GM23248 (cell line): ENCODE results near the gene QPRT. TPM values are rescaled to one million over a fixed set of nuclear protein-coding genes. Genes with fewer than 3 reads are reported as not detected.

Source experiments
- DNase-seq: peaks from one replicate; pipeline ENCODE4 v3.0.0-alpha.2; 2015
- H2AFZ ChIP-seq: fragments of 200-600 bp; sonication (generic); 2 replicates; pipeline ENCODE4 v1.6.1; 2016; ENCODE audit warnings: antibody characterized with exemption
- H3F3A ChIP-seq: fragments of 200-600 bp; sonication (generic); 2 replicates; pipeline ENCODE4 v1.6.1; 2016; ENCODE audit warnings: mild to moderate bottlenecking, antibody characterized with exemption, mixed run types; ENCODE audit not compliant: insufficient read depth
- H3K27ac ChIP-seq: fragments of 200-600 bp; sonication (generic); 2 replicates; pipeline ENCODE4 v1.5.1; 2016; ENCODE audit warnings: mild to moderate bottlenecking
- H3K27me3 ChIP-seq: fragments of 200-600 bp; sonication (generic); replicated peaks from 2 replicates; pipeline ENCODE4 v1.6.1; 2016; ENCODE audit warnings: mild to moderate bottlenecking; ENCODE audit not compliant: insufficient read depth
- H3K36me3 ChIP-seq: fragments of 200-600 bp; sonication (generic); 2 replicates; pipeline ENCODE4 v1.6.1; 2016; ENCODE audit warnings: low read depth, mild to moderate bottlenecking
- H3K4me1 ChIP-seq: fragments of 200-600 bp; sonication (generic); 2 replicates; pipeline ENCODE4 v1.6.1; 2016; ENCODE audit warnings: mild to moderate bottlenecking; ENCODE audit not compliant: insufficient read depth
- H3K4me2 ChIP-seq: fragments of 200-600 bp; sonication (generic); one replicate; pipeline ENCODE4 v1.6.1; 2016; ENCODE audit warnings: mild to moderate bottlenecking; ENCODE audit not compliant: unreplicated experiment
- H3K4me3 ChIP-seq: fragments of 200-600 bp; sonication (generic); 2 replicates; pipeline ENCODE4 v1.5.1; 2016; ENCODE audit warnings: mild to moderate bottlenecking
- H3K79me2 ChIP-seq: fragments of 200-600 bp; sonication (generic); 2 replicates; pipeline ENCODE4 v1.6.1; 2016; ENCODE audit warnings: mild to moderate bottlenecking; ENCODE audit not compliant: insufficient read depth
- H3K9ac ChIP-seq: fragments of 200-600 bp; sonication (generic); 2 replicates; pipeline ENCODE4 v1.6.1; 2016; ENCODE audit warnings: mild to moderate bottlenecking
- H3K9me2 ChIP-seq: fragments of 200-600 bp; sonication (generic); 2 replicates; pipeline ENCODE4 v1.6.1; 2016; ENCODE audit warnings: mixed run types, mild to moderate bottlenecking, moderate library complexity; ENCODE audit not compliant: insufficient read depth
- H3K9me3 ChIP-seq: fragments of 200-600 bp; sonication (generic); one replicate; pipeline ENCODE4 v1.6.1; 2017; ENCODE audit warnings: low read depth
- H4K20me1 ChIP-seq: fragments of 200-600 bp; sonication (generic); 2 replicates; pipeline ENCODE4 v1.6.0; 2016; ENCODE audit not compliant: insufficient read depth
- EZH2 ChIP-seq: fragments of 200-600 bp; sonication (generic); IDR thresholded peaks from 2 replicates; pipeline ENCODE4 v1.6.1; 2018; ENCODE audit warnings: antibody characterized with exemption, mild to moderate bottlenecking; ENCODE audit not compliant: insufficient read depth, poor library complexity, severe bottlenecking
- EZH2phosphoT487 ChIP-seq: fragments of 200-600 bp; sonication (generic); IDR thresholded peaks from 2 replicates; pipeline ENCODE4 v1.6.1; 2018; ENCODE audit warnings: antibody characterized with exemption, moderate library complexity, mild to moderate bottlenecking, low read depth; ENCODE audit not compliant: insufficient read depth
- WGBS, 2 experiments: methylation state at CpG; one replicate each; pipeline ENCODE4 v1.1.6; 2015 to 2017; ENCODE audit warnings: low lambda C conversion rate in 2 of 2, low coverage in 1 of 2; ENCODE audit errors: missing lambda C conversion rate in 2 of 2; 5-methylcytosine and 5-hydroxymethylcytosine counted together
- in situ Hi-C: fragments of 300-500 bp; cut with MboI; formaldehyde crosslinking; loops from 2 replicates; pipeline ENCODE4 v1.15.0; 2020
- polyA plus RNA-seq: library from polyadenylated mRNA; unstranded; fragments of >200 nt; fragmentation: Nextera tagmentation; extraction: Ambion mirVana; gene quantifications from 2 replicates; pipeline ENCODE4 v1.2.1, GENCODE V29; 2016
- total RNA-seq: library from RNA; depleted of rRNA; stranded (reverse); fragments of >200 nt; shearing (Covaris generic); gene quantifications from 2 replicates; pipeline ENCODE4 v1.2.3, GENCODE V29; 2014

QPRT gene
- total and polyA plus RNA-seq, 2 experiments from 2014 or later, result 0.32 to 0.85 TPM

DNA sequence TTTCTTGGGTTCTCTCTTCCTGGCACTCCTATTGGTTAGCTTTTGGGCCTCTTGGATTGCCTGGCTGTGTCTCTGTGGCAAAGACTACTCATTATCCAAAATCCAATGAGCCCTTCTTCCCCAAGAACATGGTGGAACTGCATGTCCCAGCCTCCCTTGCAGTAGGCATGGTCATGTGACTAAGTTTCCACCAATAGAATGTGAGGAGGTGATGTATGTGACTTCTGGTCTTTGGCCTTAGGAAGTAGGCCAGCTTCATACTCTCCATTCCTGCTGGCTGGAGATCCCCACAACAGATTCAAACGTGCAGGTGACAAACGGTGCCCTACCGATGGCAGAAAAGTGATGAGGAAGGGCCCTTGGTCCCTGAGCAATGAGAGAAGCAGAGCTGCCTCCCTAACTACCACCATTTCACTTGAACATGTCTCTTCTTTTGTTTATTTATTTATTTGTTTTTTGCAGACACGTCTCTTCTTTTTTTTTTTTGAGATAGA is 33.2 kb upstream of the QPRT start:
- no peak overlapping the region; the same call in 1 of the 2 replicates for H2AFZ ChIP-seq
- 51 to 61% methylated on average over 4 of the region's 4 CpGs for WGBS, 2 experiments
- TF ChIP-seq EZH2 (no peak), EZH2phosphoT487 (no peak)
- H3K9me2 ChIP-seq, result no peaks in the 10 kb centered on the region
- no peaks in the 10 kb centered on the region for H3K4me1 ChIP-seq
- H3K36me3 ChIP-seq, result no peaks in the 10 kb centered on the region
- no peaks in the 10 kb centered on the region for H4K20me1 ChIP-seq
- DNase-seq, result no peak
- no peaks in the 10 kb centered on the region for H3K9me3 ChIP-seq
- no peak overlapping the region for H3K4me2 ChIP-seq
- H3K27me3 ChIP-seq, result no peaks in the 10 kb centered on the region
- no peaks in the 10 kb centered on the region for H3F3A ChIP-seq
- H3K27ac ChIP-seq, result no peak overlapping the region
- no peak overlapping the region for H3K9ac ChIP-seq
- H3K4me3 ChIP-seq, result no peak overlapping the region
- in situ Hi-C loops, result no loop called here
- no peaks in the 10 kb centered on the region for H3K79me2 ChIP-seq

- TF ChIP-seq EZH2 (no peak), EZH2phosphoT487 (no peak)
- Histone ChIP-seq H3K9ac (no peak overlapping the region), H3K9me2 (no peaks in the 10 kb centered on the region), H3K27me3 (no peaks in the 10 kb centered on the region), H3K36me3 (no peaks in the 10 kb centered on the region), H4K20me1 (no peaks in the 10 kb centered on the region), H3K27ac (no peak overlapping the region), H3K9me3 (no peaks in the 10 kb centered on the region), H2AFZ (no peak overlapping the region), H3K4me2 (no peak overlapping the region), H3K4me3 (no peak overlapping the region), H3F3A (no peaks in the 10 kb centered on the region), H3K4me1 (no peaks in the 10 kb centered on the region), H3K79me2 (no peaks in the 10 kb centered on the region)
- WGBS, 2 experiments, result 84 to 86% methylated on average over 3 of the region's 3 CpGs
- DNase-seq, result no peak
- in situ Hi-C loops, result no loop called here
These were observed 32.0 kb upstream of the QPRT start for GRCh38 chr16:29646947-29647346.

DNA sequence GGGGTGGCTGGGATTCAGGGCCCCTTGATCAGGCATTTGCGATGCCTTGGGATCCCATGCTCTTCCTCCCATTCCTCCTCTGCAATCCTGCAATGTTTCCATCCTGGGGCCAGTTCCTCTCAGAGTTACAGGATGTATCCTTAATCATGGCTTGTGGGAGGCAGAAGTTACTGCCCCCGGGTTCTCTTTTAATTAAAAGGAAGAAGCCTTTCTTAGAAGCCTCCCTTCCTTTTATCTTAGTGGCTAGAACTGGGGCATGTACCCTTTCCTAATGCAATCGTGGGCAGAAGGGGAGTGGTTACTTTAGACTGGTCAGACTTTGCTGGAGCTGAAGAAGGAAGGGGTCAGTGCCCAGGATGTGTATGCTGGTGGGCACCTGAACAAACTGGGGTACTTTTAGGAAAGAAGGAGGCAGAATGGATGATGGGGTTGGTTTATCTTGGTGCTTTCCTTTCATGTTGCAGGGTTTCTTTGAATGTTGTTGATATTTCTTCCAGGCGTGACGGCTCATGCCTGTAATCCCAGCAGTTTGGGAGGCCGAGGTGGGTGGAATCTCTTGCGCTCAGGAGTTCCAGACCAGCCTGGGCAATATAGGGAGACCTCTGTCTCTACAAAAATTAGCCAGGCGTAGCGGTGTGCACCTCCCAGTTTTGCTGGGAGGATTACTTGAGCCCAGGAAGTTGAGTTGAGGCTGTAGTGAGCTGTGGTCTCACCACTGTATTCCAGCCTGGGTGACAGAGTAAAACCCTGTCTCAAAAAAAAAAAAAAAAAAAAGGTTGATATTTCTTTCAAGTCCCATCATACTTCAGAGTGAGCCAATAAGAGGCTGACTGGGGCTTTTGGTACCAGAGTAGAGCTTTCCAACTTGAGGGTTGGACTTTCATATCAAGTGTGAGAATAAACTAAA is 29.1 kb upstream of the QPRT start:
- no peak overlapping the region for H3K4me2 ChIP-seq
- H3K27ac ChIP-seq, result no peak overlapping the region
- no peak for DNase-seq
- 63 to 64% methylated on average over 9 of the region's 9 CpGs for WGBS, 2 experiments
- no peaks in the 10 kb centered on the region for H3K36me3 ChIP-seq
- H3K9me3 ChIP-seq, result no peaks in the 10 kb centered on the region
- no peak for TF ChIP-seq EZH2phosphoT487
- TF ChIP-seq EZH2, result no peak
- no peaks in the 10 kb centered on the region for H3K79me2 ChIP-seq
- peaks cover 5% of the 10 kb centered on the region; the same call in 1 of the 2 replicates for H3K27me3 ChIP-seq
- no peak overlapping the region for H3K9ac ChIP-seq
- in situ Hi-C loops, result no loop called here
- no peaks in the 10 kb centered on the region for H3F3A ChIP-seq
- no peak overlapping the region for H2AFZ ChIP-seq
- H4K20me1 ChIP-seq, result no peaks in the 10 kb centered on the region
- no peak overlapping the region for H3K4me3 ChIP-seq
- H3K9me2 ChIP-seq, result no peaks in the 10 kb centered on the region
- no peaks in the 10 kb centered on the region for H3K4me1 ChIP-seq

- no peaks in the 10 kb centered on the region for H3K9me3 ChIP-seq
- no peak for DNase-seq
- H3K27ac ChIP-seq, result no peak overlapping the region
- H3K9ac ChIP-seq, result no peak overlapping the region
- 95 to 98% methylated on average over 2 of the region's 2 CpGs for WGBS, 2 experiments
- H3K9me2 ChIP-seq, result no peaks in the 10 kb centered on the region
- H4K20me1 ChIP-seq, result no peaks in the 10 kb centered on the region
- H3K4me3 ChIP-seq, result no peak overlapping the region
- no peak for TF ChIP-seq EZH2
- TF ChIP-seq EZH2phosphoT487, result no peak
- no peaks in the 10 kb centered on the region for H3K4me1 ChIP-seq
- H3K36me3 ChIP-seq, result no peaks in the 10 kb centered on the region
- in situ Hi-C loops, result no loop called here
- H3K79me2 ChIP-seq, result no peaks in the 10 kb centered on the region
- no peak overlapping the region for H3K4me2 ChIP-seq
- H2AFZ ChIP-seq, result no peak overlapping the region
- no peaks in the 10 kb centered on the region for H3F3A ChIP-seq
- peaks cover 5% of the 10 kb centered on the region; the same call in 1 of the 2 replicates for H3K27me3 ChIP-seq
These were observed 28.2 kb upstream of the QPRT start for GRCh38 chr16:29650771-29651170.
